HUES6 (cell line): ENCODE data around the gene F7.
"Not testable (repeated sequence)": the region's sequence is repeated elsewhere in the genome, so short reads cannot be mapped to it uniquely, and the experiment has no call there.

Experiments
- H3K27ac ChIP-seq: 2 replicates; pipeline ENCODE4 v1.7.0; 2013; ENCODE audit warnings: low read depth, mild to moderate bottlenecking, low read length, inconsistent platforms
- H3K27me3 ChIP-seq: 2 replicates; pipeline ENCODE4 v1.6.1; 2013; ENCODE audit warnings: low read length; ENCODE audit not compliant: control insufficient read depth, insufficient read depth
- H3K36me3 ChIP-seq: 2 replicates; pipeline ENCODE4 v1.6.1; 2013; ENCODE audit warnings: low read length; ENCODE audit not compliant: control insufficient read depth, insufficient read depth
- H3K4me1 ChIP-seq: 2 replicates; pipeline ENCODE4 v1.6.1; 2013; ENCODE audit warnings: low read length; ENCODE audit not compliant: control insufficient read depth, insufficient read depth
- H3K4me3 ChIP-seq: 2 replicates; pipeline ENCODE4 v1.5.1; 2013; ENCODE audit warnings: low read depth, low read length
- H3K9ac ChIP-seq: one replicate; pipeline ENCODE4 v1.6.1; 2013; ENCODE audit warnings: mild to moderate bottlenecking, low read length
- H3K9me3 ChIP-seq: 2 replicates; pipeline ENCODE4 v1.6.1; 2013; ENCODE audit warnings: low read depth, low read length; ENCODE audit not compliant: control insufficient read depth, insufficient read depth

Gene F7

GRCh38 chr13:113105032-113105920, at the start of gene F7:
Gene F7, plus strand, starts transcription at chr13:113105791. Its CDS starts 51 bp downstream, at chr13:113105842.
- Histone ChIP-seq H3K9me3 (no peaks in the 10 kb centered on the region), H3K9ac (no peak within 1 kb of the TSS), H3K4me1 (peaks cover 9% of the 10 kb centered on the region), H3K27me3 (peaks cover 13% of the 10 kb centered on the region), H3K36me3 (no peaks in the 10 kb centered on the region), H3K4me3 (no peak within 1 kb of the TSS), H3K27ac (no peak within 1 kb of the TSS)

GRCh38 chr13:113057084-113057483, 48.5 kb upstream of the F7 start:
- peaks cover 13% of the 10 kb centered on the region for H3K9me3 ChIP-seq
- H3K36me3 ChIP-seq: no peaks in the 10 kb centered on the region
- no peak overlapping the region for H3K4me3 ChIP-seq
- H3K27ac ChIP-seq: no peak overlapping the region
- H3K4me1 ChIP-seq: peaks cover 7% of the 10 kb centered on the region; the same call in 1 of the 2 replicates
- H3K27me3 ChIP-seq: peaks cover 5% of the 10 kb centered on the region; the same call in 1 of the 2 replicates
- H3K9ac ChIP-seq: no peak overlapping the region

- not testable (repeated sequence) for H3K9ac ChIP-seq, H3K4me3 ChIP-seq, H3K36me3 ChIP-seq, H3K4me1 ChIP-seq, H3K27ac ChIP-seq, H3K27me3 ChIP-seq
- peaks cover 13% of the 10 kb centered on the region for H3K9me3 ChIP-seq
Observed at GRCh38 chr13:113057559-113057958, 48.0 kb upstream of the F7 start.

- Histone ChIP-seq H3K27me3 (no peaks in the 10 kb centered on the region; the same call in 1 of the 2 replicates), H3K9ac (no peak overlapping the region), H3K4me1 (peaks cover 7% of the 10 kb centered on the region; the same call in 1 of the 2 replicates), H3K27ac (no peak overlapping the region), H3K9me3 (peaks cover 13% of the 10 kb centered on the region), H3K4me3 (no peak overlapping the region), H3K36me3 (no peaks in the 10 kb centered on the region)
Observed at GRCh38 chr13:113058129-113058987, 47.2 kb upstream of the F7 start.

- Histone ChIP-seq H3K9me3 (peaks cover 13% of the 10 kb centered on the region), H3K36me3 (no peaks in the 10 kb centered on the region), H3K4me1 (peaks cover 7% of the 10 kb centered on the region; the same call in 1 of the 2 replicates), H3K9ac (no peak overlapping the region), H3K27ac (no peak overlapping the region), H3K4me3 (no peak overlapping the region), H3K27me3 (peaks cover under 1% of the 10 kb centered on the region; the same call in 1 of the 2 replicates)
Observed at GRCh38 chr13:113058988-113059850, 46.4 kb upstream of the F7 start.

GRCh38 chr13:113059891-113060290, 45.7 kb upstream of the F7 start:
- no peaks in the 10 kb centered on the region for H3K36me3 ChIP-seq
- peaks cover 7% of the 10 kb centered on the region; the same call in 1 of the 2 replicates for H3K4me1 ChIP-seq

GRCh38 chr13:113060557-113061270, 44.9 kb upstream of the F7 start:
- H3K27me3 ChIP-seq: peaks cover 7% of the 10 kb centered on the region; the same call in 1 of the 2 replicates
- peaks cover 2% of the 10 kb centered on the region; the same call in 1 of the 2 replicates for H3K4me1 ChIP-seq
- H3K9ac ChIP-seq: no peak overlapping the region
- no peaks in the 10 kb centered on the region for H3K36me3 ChIP-seq
- no peak overlapping the region for H3K4me3 ChIP-seq
- peaks cover 13% of the 10 kb centered on the region for H3K9me3 ChIP-seq
- no peak overlapping the region for H3K27ac ChIP-seq

More at GRCh38 chr13:113059891-113060290, 45.7 kb upstream of the F7 start:
- Histone ChIP-seq H3K9me3 (peaks cover 13% of the 10 kb centered on the region), H3K4me3 (no peak overlapping the region), H3K9ac (no peak overlapping the region), H3K27ac (no peak overlapping the region), H3K27me3 (peaks cover 7% of the 10 kb centered on the region; the same call in 1 of the 2 replicates)

- Histone ChIP-seq H3K4me1 (no peaks in the 10 kb centered on the region; the same call in 1 of the 2 replicates), H3K9ac (no peak overlapping the region), H3K27ac (no peak overlapping the region), H3K4me3 (no peak overlapping the region), H3K9me3 (peaks cover 13% of the 10 kb centered on the region), H3K36me3 (no peaks in the 10 kb centered on the region), H3K27me3 (peaks cover 7% of the 10 kb centered on the region; the same call in 1 of the 2 replicates)
Observed at GRCh38 chr13:113061271-113061625, 44.3 kb upstream of the F7 start.

GRCh38 chr13:113061796-113062425, 43.7 kb upstream of the F7 start:
- Histone ChIP-seq H3K4me3 (no peak overlapping the region), H3K36me3 (no peaks in the 10 kb centered on the region), H3K9ac (no peak overlapping the region), H3K27ac (no peak overlapping the region), H3K4me1 (no peaks in the 10 kb centered on the region; the same call in 1 of the 2 replicates), H3K27me3 (peaks cover 7% of the 10 kb centered on the region; the same call in 1 of the 2 replicates), H3K9me3 (peaks cover 13% of the 10 kb centered on the region)
